ENCODE measurements around the gene PRDX1. TPM values are rescaled to one million over a fixed set of nuclear protein-coding genes. Genes with fewer than 3 reads are reported as not detected.
A peak's percentile ranks its signal among the peaks of the same experiment; 100 is the strongest.

PRDX1 gene
- polyA plus RNA-seq (2013, experiment 1 of 4) = 647 TPM
- 589 TPM for polyA plus RNA-seq (2013, experiment 2 of 4)
- polyA plus RNA-seq (2013, experiment 3 of 4) = 516 TPM
- polyA plus RNA-seq (2013, experiment 4 of 4) = 538 TPM

- Histone ChIP-seq H3K4me3 (ENCODE audit: insufficient read depth, low read depth, low read length) (peak within 1 kb of the TSS; percentile 57), H3K9me3 (ENCODE audit: control insufficient read depth, low read length) (no peaks in the 10 kb centered on the region), H3K4me1 (ENCODE audit: control insufficient read depth, insufficient read depth, low read length) (peaks cover 12% of the 10 kb centered on the region), H3K27me3 (ENCODE audit: control insufficient read depth, insufficient read depth, low read length, poor library complexity, severe bottlenecking) (no peaks in the 10 kb centered on the region), H3K27ac (ENCODE audit: insufficient read depth, low read depth, low read length, poor library complexity, severe bottlenecking) (peak within 1 kb of the TSS; percentile 22), H3K36me3 (ENCODE audit: control insufficient read depth, insufficient read depth, low read length) (peaks cover 7% of the 10 kb centered on the region)
- 1 to 2% methylated on average over 72 of the region's 72 CpGs for WGBS, 2 experiments
These were observed at the start of gene PRDX1 for GRCh38 chr1:45521413-45522323. TSS of gene PRDX1 (minus strand) at chr1:45521884. CDS start at chr1:45519043, 2,841 bp downstream.

GRCh38 chr1:45570631-45571030 is 48.9 kb upstream of the PRDX1 start:
- Histone ChIP-seq H3K9me3 (ENCODE audit: control insufficient read depth, low read length) (no peaks in the 10 kb centered on the region), H3K27ac (ENCODE audit: insufficient read depth, low read depth, low read length, poor library complexity, severe bottlenecking) (no peak overlapping the region), H3K27me3 (ENCODE audit: control insufficient read depth, insufficient read depth, low read length, poor library complexity, severe bottlenecking) (no peaks in the 10 kb centered on the region), H3K4me1 (ENCODE audit: control insufficient read depth, insufficient read depth, low read length) (peaks cover 4% of the 10 kb centered on the region), H3K36me3 (ENCODE audit: control insufficient read depth, insufficient read depth, low read length) (peaks cover 21% of the 10 kb centered on the region), H3K4me3 (ENCODE audit: insufficient read depth, low read depth, low read length) (no peak overlapping the region)
- 89 to 94% methylated on average over 3 to 4 of the region's 4 CpGs for WGBS, 2 experiments

GRCh38 chr1:45569962-45570581 is 48.4 kb upstream of the PRDX1 start:
- peaks cover 21% of the 10 kb centered on the region for H3K36me3 ChIP-seq (ENCODE audit: control insufficient read depth, insufficient read depth, low read length)
- H3K4me1 ChIP-seq (ENCODE audit: control insufficient read depth, insufficient read depth, low read length) = peaks cover 4% of the 10 kb centered on the region
- no peaks in the 10 kb centered on the region for H3K9me3 ChIP-seq (ENCODE audit: control insufficient read depth, low read length)
- H3K27ac ChIP-seq (ENCODE audit: insufficient read depth, low read depth, low read length, poor library complexity, severe bottlenecking) = no peak overlapping the region
- H3K4me3 ChIP-seq (ENCODE audit: insufficient read depth, low read depth, low read length) = no peak overlapping the region
- H3K27me3 ChIP-seq (ENCODE audit: control insufficient read depth, insufficient read depth, low read length, poor library complexity, severe bottlenecking) = no peaks in the 10 kb centered on the region
- 41 to 42% methylated on average over 8 of the region's 8 CpGs for WGBS, 2 experiments

GRCh38 chr1:45569571-45569961 is 47.9 kb upstream of the PRDX1 start:
- no peak overlapping the region for H3K4me3 ChIP-seq (ENCODE audit: insufficient read depth, low read depth, low read length)
- H3K27me3 ChIP-seq (ENCODE audit: control insufficient read depth, insufficient read depth, low read length, poor library complexity, severe bottlenecking) = no peaks in the 10 kb centered on the region
- H3K36me3 ChIP-seq (ENCODE audit: control insufficient read depth, insufficient read depth, low read length) = peaks cover 21% of the 10 kb centered on the region
- 95 to 96% methylated on average over 4 of the region's 4 CpGs for WGBS, 2 experiments
- H3K27ac ChIP-seq (ENCODE audit: insufficient read depth, low read depth, low read length, poor library complexity, severe bottlenecking) = no peak overlapping the region
- no peaks in the 10 kb centered on the region for H3K9me3 ChIP-seq (ENCODE audit: control insufficient read depth, low read length)
- peaks cover 4% of the 10 kb centered on the region for H3K4me1 ChIP-seq (ENCODE audit: control insufficient read depth, insufficient read depth, low read length)

- H3K4me1 ChIP-seq (ENCODE audit: control insufficient read depth, insufficient read depth, low read length) = peaks cover 4% of the 10 kb centered on the region
- H3K27me3 ChIP-seq (ENCODE audit: control insufficient read depth, insufficient read depth, low read length, poor library complexity, severe bottlenecking) = no peaks in the 10 kb centered on the region
- peaks cover 29% of the 10 kb centered on the region for H3K36me3 ChIP-seq (ENCODE audit: control insufficient read depth, insufficient read depth, low read length)
- no peak overlapping the region for H3K27ac ChIP-seq (ENCODE audit: insufficient read depth, low read depth, low read length, poor library complexity, severe bottlenecking)
- no peak overlapping the region for H3K4me3 ChIP-seq (ENCODE audit: insufficient read depth, low read depth, low read length)
- H3K9me3 ChIP-seq (ENCODE audit: control insufficient read depth, low read length) = no peaks in the 10 kb centered on the region
- WGBS, 2 experiments = 94% methylated on average over 4 of the region's 4 CpGs
These were observed 46.7 kb upstream of the PRDX1 start for GRCh38 chr1:45568421-45568820.

GRCh38 chr1:45567911-45568310 is 46.2 kb upstream of the PRDX1 start:
- Histone ChIP-seq H3K27ac (ENCODE audit: insufficient read depth, low read depth, low read length, poor library complexity, severe bottlenecking) (no peak overlapping the region), H3K9me3 (ENCODE audit: control insufficient read depth, low read length) (no peaks in the 10 kb centered on the region), H3K36me3 (ENCODE audit: control insufficient read depth, insufficient read depth, low read length) (peaks cover 29% of the 10 kb centered on the region), H3K4me3 (ENCODE audit: insufficient read depth, low read depth, low read length) (no peak overlapping the region), H3K27me3 (ENCODE audit: control insufficient read depth, insufficient read depth, low read length, poor library complexity, severe bottlenecking) (no peaks in the 10 kb centered on the region), H3K4me1 (ENCODE audit: control insufficient read depth, insufficient read depth, low read length) (peaks cover 2% of the 10 kb centered on the region)
- 94 to 96% methylated on average over 7 of the region's 7 CpGs for WGBS, 2 experiments

GRCh38 chr1:45566722-45567121 is 45.0 kb upstream of the PRDX1 start:
- H3K36me3 ChIP-seq (ENCODE audit: control insufficient read depth, insufficient read depth, low read length) = peaks cover 34% of the 10 kb centered on the region
- 91 to 94% methylated on average over 5 of the region's 5 CpGs for WGBS, 2 experiments
- no peaks in the 10 kb centered on the region for H3K4me1 ChIP-seq (ENCODE audit: control insufficient read depth, insufficient read depth, low read length)

GRCh38 chr1:45563843-45564242 is 42.2 kb upstream of the PRDX1 start:
- 95 to 100% methylated on average over 2 of the region's 2 CpGs for WGBS, 2 experiments
- Histone ChIP-seq H3K9me3 (ENCODE audit: control insufficient read depth, low read length) (no peaks in the 10 kb centered on the region), H3K36me3 (ENCODE audit: control insufficient read depth, insufficient read depth, low read length) (peaks cover 29% of the 10 kb centered on the region), H3K4me1 (ENCODE audit: control insufficient read depth, insufficient read depth, low read length) (no peaks in the 10 kb centered on the region), H3K4me3 (ENCODE audit: insufficient read depth, low read depth, low read length) (no peak overlapping the region), H3K27me3 (ENCODE audit: control insufficient read depth, insufficient read depth, low read length, poor library complexity, severe bottlenecking) (no peaks in the 10 kb centered on the region), H3K27ac (ENCODE audit: insufficient read depth, low read depth, low read length, poor library complexity, severe bottlenecking) (no peak overlapping the region)

More at GRCh38 chr1:45566722-45567121, 45.0 kb upstream of the PRDX1 start:
- no peaks in the 10 kb centered on the region for H3K27me3 ChIP-seq (ENCODE audit: control insufficient read depth, insufficient read depth, low read length, poor library complexity, severe bottlenecking)
- no peaks in the 10 kb centered on the region for H3K9me3 ChIP-seq (ENCODE audit: control insufficient read depth, low read length)
- no peak overlapping the region for H3K4me3 ChIP-seq (ENCODE audit: insufficient read depth, low read depth, low read length)
- no peak overlapping the region for H3K27ac ChIP-seq (ENCODE audit: insufficient read depth, low read depth, low read length, poor library complexity, severe bottlenecking)

- no peak overlapping the region for H3K4me3 ChIP-seq (ENCODE audit: insufficient read depth, low read depth, low read length)
- H3K27ac ChIP-seq (ENCODE audit: insufficient read depth, low read depth, low read length, poor library complexity, severe bottlenecking) = no peak overlapping the region
- H3K36me3 ChIP-seq (ENCODE audit: control insufficient read depth, insufficient read depth, low read length) = peaks cover 20% of the 10 kb centered on the region
- H3K4me1 ChIP-seq (ENCODE audit: control insufficient read depth, insufficient read depth, low read length) = no peaks in the 10 kb centered on the region
- WGBS, 2 experiments = 90 to 93% methylated on average over 3 of the region's 3 CpGs
- H3K27me3 ChIP-seq (ENCODE audit: control insufficient read depth, insufficient read depth, low read length, poor library complexity, severe bottlenecking) = no peaks in the 10 kb centered on the region
- no peaks in the 10 kb centered on the region for H3K9me3 ChIP-seq (ENCODE audit: control insufficient read depth, low read length)
These were observed 35.8 kb upstream of the PRDX1 start for GRCh38 chr1:45557422-45557944.

- Histone ChIP-seq H3K27me3 (ENCODE audit: control insufficient read depth, insufficient read depth, low read length, poor library complexity, severe bottlenecking) (no peaks in the 10 kb centered on the region), H3K27ac (ENCODE audit: insufficient read depth, low read depth, low read length, poor library complexity, severe bottlenecking) (no peak overlapping the region), H3K4me1 (ENCODE audit: control insufficient read depth, insufficient read depth, low read length) (no peaks in the 10 kb centered on the region), H3K9me3 (ENCODE audit: control insufficient read depth, low read length) (no peaks in the 10 kb centered on the region), H3K4me3 (ENCODE audit: insufficient read depth, low read depth, low read length) (no peak overlapping the region), H3K36me3 (ENCODE audit: control insufficient read depth, insufficient read depth, low read length) (peaks cover 12% of the 10 kb centered on the region)
- WGBS, 2 experiments = 91 to 93% methylated on average over 6 of the region's 6 CpGs
These were observed 32.5 kb upstream of the PRDX1 start for GRCh38 chr1:45554198-45554597.

All from ectodermal cell (in vitro differentiated cells).